Measurements from ENCODE around the gene WTAP.
A peak's percentile ranks its signal among the peaks of the same experiment; 100 is the strongest.
"Not testable (repeated sequence)": the region's sequence is repeated elsewhere in the genome, so short reads cannot be mapped to it uniquely, and the experiment has no call there.

WTAP gene

GRCh38 chr6:159729598-159730331, 2.5 kb downstream of the WTAP start:
- peak in 1 of 2 experiments; percentile 12 for DNase-seq

- no peak for DNase-seq
These were observed 3.0 kb downstream of the WTAP start for GRCh38 chr6:159730332-159730676.

GRCh38 chr6:159732550-159732949, 5.2 kb downstream of the WTAP start:
- not testable (repeated sequence) for DNase-seq

- not testable (repeated sequence) for DNase-seq
These were observed 6.1 kb downstream of the WTAP start for GRCh38 chr6:159733395-159733794.

- DNase-seq: no peak
These were observed 9.6 kb downstream of the WTAP start for GRCh38 chr6:159736908-159737307.

- DNase-seq: no peak
These were observed 12.0 kb downstream of the WTAP start for GRCh38 chr6:159739341-159739740.

- no peak for DNase-seq
These were observed 14.9 kb downstream of the WTAP start for GRCh38 chr6:159742165-159742564.

GRCh38 chr6:159745081-159745480, 17.8 kb downstream of the WTAP start:
- DNase-seq: no peak

- DNase-seq: no peak
These were observed 19.5 kb downstream of the WTAP start for GRCh38 chr6:159746759-159747158.

- not testable (repeated sequence) for DNase-seq
These were observed 20.8 kb downstream of the WTAP start for GRCh38 chr6:159748127-159748526.

GRCh38 chr6:159751448-159751847, 24.1 kb downstream of the WTAP start:
- DNase-seq: no peak

GRCh38 chr6:159753081-159753872, 26.0 kb downstream of the WTAP start:
- DNase-seq: no peak

GRCh38 chr6:159754401-159754800, 27.1 kb downstream of the WTAP start:
- DNase-seq: no peak

GRCh38 chr6:159754959-159755914, 27.9 kb downstream of the WTAP start:
- DNase-seq: no peak

GRCh38 chr6:159756508-159756907, 29.2 kb downstream of the WTAP start:
- DNase-seq: no peak

GRCh38 chr6:159758031-159759001, 31.0 kb downstream of the WTAP start:
- no peak for DNase-seq

GRCh38 chr6:159759645-159760044, 32.3 kb downstream of the WTAP start:
- DNase-seq: no peak

- no peak for DNase-seq
These were observed 33.3 kb downstream of the WTAP start for GRCh38 chr6:159760602-159761057.

- DNase-seq: peak; percentile 40 to 49
These were observed 34.0 kb downstream of the WTAP start for GRCh38 chr6:159761129-159761872.

GRCh38 chr6:159761873-159762680, 34.8 kb downstream of the WTAP start, which contains the start of gene ACAT2:
TSS of gene ACAT2 (plus strand) at chr6:159762045. CDS start at chr6:159762088, 43 bp downstream.
- DNase-seq: peak; percentile 97 to 99

Measured in NCI-H524 (cell line).